Upper lobe of left lung (tissue), 6 donors: ENCODE data around the gene ST8SIA6. TPM values are rescaled to one million over a fixed set of nuclear protein-coding genes. Genes with fewer than 3 reads are reported as not detected.

Experiments used
- ATAC-seq, 2 donors: fragments of 200-7000 bp; cut with Tn5 transposase; one replicate each; pipeline ENCODE4 v1.9.1; 2022; ENCODE audit warnings: mild to moderate bottlenecking in 2 of 2, moderate library complexity in 2 of 2; ENCODE audit not compliant: low FRiP score in 2 of 2
- DNase-seq, 2 donors: peaks; one replicate each; pipeline ENCODE4 v3.0.0-alpha.2; 2019 to 2020
- H3K27ac ChIP-seq, 4 donors: fragments of 200-600 bp; sonication (generic); one replicate each; pipeline ENCODE4 v1.5.1; 2016 to 2019
- H3K27me3 ChIP-seq, 4 donors: fragments of 200-600 bp; sonication (generic); one replicate each; pipeline ENCODE4 v1.5.1; 2017 to 2019
- H3K36me3 ChIP-seq, 4 donors: fragments of 200-600 bp; sonication (generic); one replicate each; pipeline ENCODE4 v1.5.1; 2016 to 2019
- H3K4me1 ChIP-seq, 4 donors: fragments of 200-600 bp; sonication (generic); one replicate each; pipeline ENCODE4 v1.5.1; 2018 to 2019
- H3K4me3 ChIP-seq, 4 donors: fragments of 200-600 bp; sonication (generic); one replicate each; pipeline ENCODE4 v1.5.1; 2017 to 2019; ENCODE audit warnings: mild to moderate bottlenecking in 2 of 4, moderate library complexity in 1 of 4
- H3K9me3 ChIP-seq, 4 donors: fragments of 200-600 bp; sonication (generic); one replicate each; pipeline ENCODE4 v1.5.1; 2018 to 2019
- EP300 ChIP-seq, 4 donors: sonication (generic); formaldehyde crosslinking; IDR thresholded peaks; one replicate each; pipeline ENCODE4 v1.5.1; 2017; ENCODE audit warnings: antibody characterized with exemption in 4 of 4, control low read depth in 2 of 4
- POLR2A ChIP-seq, 4 donors: fragments of 450-650 bp; IDR thresholded peaks; one replicate each; pipeline ENCODE4 v1.5.1; 2016 to 2017; ENCODE audit warnings: antibody characterized with exemption in 4 of 4, mild to moderate bottlenecking in 2 of 4
- POLR2AphosphoS5 ChIP-seq, 2 donors: sonication (generic); formaldehyde crosslinking; IDR thresholded peaks; one replicate each; pipeline ENCODE4 v1.5.1; 2017; ENCODE audit warnings: antibody characterized with exemption in 2 of 2
- WGBS, 2 donors: methylation state at CpG; one replicate each; pipeline ENCODE4 v1.1.5; 2017 to 2018; 5-methylcytosine and 5-hydroxymethylcytosine counted together
- total RNA-seq, 6 donors: library from RNA; depleted of rRNA in 4 of 6; stranded (reverse); fragments of >200 nt in 4 of 6; gene quantifications; one replicate each; pipeline versions ENCODE4 v1.1.0 to v1.2.1, GENCODE V29; 2016 to 2021
- TF ChIP-seq, protein P1 (sequence below), 6 experiments: fragments of 450-650 bp in 4 of 6; fragments of 200-600 bp in 2 of 6; sonication (generic) in 2 of 6; IDR thresholded peaks; one replicate each; pipeline ENCODE4 v1.5.1; 2016 to 2019; ENCODE audit warnings: antibody characterized with exemption in 6 of 6
- donor health status: DM: no; HTN: no; CAD: no; lungs with moderate emphysema.
- donor health status: DM: no; HTN: yes; CAD: no; lungs with severe emphysema.

Gene ST8SIA6
- total RNA-seq, 6 donors from 2014 or later: 5.5 to 12.6 (median 7.0) TPM

DNA sequence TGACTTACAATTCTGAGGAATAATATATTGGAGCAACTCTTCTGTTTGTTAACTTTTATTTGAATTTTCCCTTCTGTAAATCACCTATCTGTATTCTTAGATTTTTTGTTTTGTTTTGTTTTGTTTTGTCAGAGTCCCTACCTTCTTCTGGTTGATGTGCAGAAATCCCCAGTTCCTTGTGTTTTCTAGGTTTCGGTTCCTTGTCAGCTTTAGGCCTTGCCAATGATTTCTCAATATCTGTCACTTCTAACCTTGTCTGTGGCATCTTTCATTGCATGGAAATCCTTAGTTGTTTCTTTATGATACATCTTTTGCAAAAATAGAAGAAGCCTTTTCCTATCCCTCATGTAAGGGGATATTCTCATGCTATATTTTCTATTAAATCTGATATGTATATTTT lies 21.7 kb upstream of the ST8SIA6 start:
- no peaks in the 10 kb centered on the region for H3K36me3 ChIP-seq
- 80 to 82% methylated on average over 1 of the region's 1 CpG for WGBS, 2 donors
- H3K4me1 ChIP-seq: peaks cover 0 to 4% (median 0%) of the 10 kb centered on the region in 4 donors
- no peak for TF ChIP-seq EP300 (IDR thresholded peaks at IDR 0.05)
- TF ChIP-seq, protein P1, sequence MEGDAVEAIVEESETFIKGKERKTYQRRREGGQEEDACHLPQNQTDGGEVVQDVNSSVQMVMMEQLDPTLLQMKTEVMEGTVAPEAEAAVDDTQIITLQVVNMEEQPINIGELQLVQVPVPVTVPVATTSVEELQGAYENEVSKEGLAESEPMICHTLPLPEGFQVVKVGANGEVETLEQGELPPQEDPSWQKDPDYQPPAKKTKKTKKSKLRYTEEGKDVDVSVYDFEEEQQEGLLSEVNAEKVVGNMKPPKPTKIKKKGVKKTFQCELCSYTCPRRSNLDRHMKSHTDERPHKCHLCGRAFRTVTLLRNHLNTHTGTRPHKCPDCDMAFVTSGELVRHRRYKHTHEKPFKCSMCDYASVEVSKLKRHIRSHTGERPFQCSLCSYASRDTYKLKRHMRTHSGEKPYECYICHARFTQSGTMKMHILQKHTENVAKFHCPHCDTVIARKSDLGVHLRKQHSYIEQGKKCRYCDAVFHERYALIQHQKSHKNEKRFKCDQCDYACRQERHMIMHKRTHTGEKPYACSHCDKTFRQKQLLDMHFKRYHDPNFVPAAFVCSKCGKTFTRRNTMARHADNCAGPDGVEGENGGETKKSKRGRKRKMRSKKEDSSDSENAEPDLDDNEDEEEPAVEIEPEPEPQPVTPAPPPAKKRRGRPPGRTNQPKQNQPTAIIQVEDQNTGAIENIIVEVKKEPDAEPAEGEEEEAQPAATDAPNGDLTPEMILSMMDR (IDR thresholded peaks at IDR 0.05): no peak
- TF ChIP-seq POLR2AphosphoS5 (IDR thresholded peaks at IDR 0.05): no peak
- no peak for TF ChIP-seq POLR2A (IDR thresholded peaks at IDR 0.05)
- H3K27me3 ChIP-seq: no peaks in the 10 kb centered on the region
- no peaks in the 10 kb centered on the region for H3K9me3 ChIP-seq
- no peak overlapping the region for H3K4me3 ChIP-seq
- H3K27ac ChIP-seq: no peak overlapping the region
- ATAC-seq (peak in 1 of 2 donors; percentile 45), DNase-seq (no peak)

GRCh38 chr10:17475661-17476060 lies 21.3 kb upstream of the ST8SIA6 start:
- ATAC-seq (no peak), DNase-seq (no peak)
- TF ChIP-seq, protein P1 (IDR thresholded peaks at IDR 0.05): no peak
- TF ChIP-seq POLR2AphosphoS5 (IDR thresholded peaks at IDR 0.05) (no peak), POLR2A (IDR thresholded peaks at IDR 0.05) (no peak), EP300 (IDR thresholded peaks at IDR 0.05) (no peak)
- peaks cover 0 to 4% (median 0%) of the 10 kb centered on the region in 4 donors for H3K4me1 ChIP-seq
- no peak overlapping the region for H3K4me3 ChIP-seq
- WGBS, 2 donors: 56 to 72% methylated on average over 3 of the region's 3 CpGs
- H3K27me3 ChIP-seq: no peaks in the 10 kb centered on the region
- H3K9me3 ChIP-seq: no peaks in the 10 kb centered on the region
- no peaks in the 10 kb centered on the region for H3K36me3 ChIP-seq
- no peak overlapping the region for H3K27ac ChIP-seq

GRCh38 chr10:17474595-17475323 lies 20.4 kb upstream of the ST8SIA6 start:
- H3K4me1 ChIP-seq: peaks cover 0 to 4% (median 0%) of the 10 kb centered on the region in 4 donors
- H3K9me3 ChIP-seq: no peaks in the 10 kb centered on the region
- ATAC-seq: no peak
- no peak overlapping the region for H3K27ac ChIP-seq
- TF ChIP-seq POLR2AphosphoS5 (IDR thresholded peaks at IDR 0.05) (no peak), POLR2A (IDR thresholded peaks at IDR 0.05) (no peak), EP300 (IDR thresholded peaks at IDR 0.05) (no peak)
- TF ChIP-seq, protein P1 (IDR thresholded peaks at IDR 0.05): no peak
- no peaks in the 10 kb centered on the region for H3K36me3 ChIP-seq
- no peaks in the 10 kb centered on the region for H3K27me3 ChIP-seq
- no peak overlapping the region for H3K4me3 ChIP-seq
- WGBS, 2 donors: 26 to 34% methylated on average over 5 of the region's 5 CpGs
- no peak for DNase-seq

GRCh38 chr10:17473228-17473950 lies 19.0 kb upstream of the ST8SIA6 start:
- no peak for TF ChIP-seq EP300 (IDR thresholded peaks at IDR 0.05)
- TF ChIP-seq, protein P1 (IDR thresholded peaks at IDR 0.05): no peak
- no peak overlapping the region for H3K4me3 ChIP-seq
- H3K27me3 ChIP-seq: no peaks in the 10 kb centered on the region
- no peaks in the 10 kb centered on the region for H3K36me3 ChIP-seq
- no peaks in the 10 kb centered on the region for H3K9me3 ChIP-seq
- ATAC-seq (no peak), DNase-seq (no peak)
- H3K27ac ChIP-seq: no peak overlapping the region
- 59 to 68% methylated on average over 11 of the region's 11 CpGs for WGBS, 2 donors
- H3K4me1 ChIP-seq: peaks cover 0 to 4% (median 0%) of the 10 kb centered on the region in 4 donors
